ENCODE results near the gene DISC1.
"Not testable (repeated sequence)": the region's sequence is repeated elsewhere in the genome, so short reads cannot be mapped to it uniquely, and the experiment has no call there.

Gene DISC1

GRCh38 chr1:231626535-231626950, at the start of gene DISC1:
DISC1 (plus strand) TSS chr1:231626790; CDS start chr1:231626868, 78 bp downstream.
- DNase-seq (ENCODE audit: low read depth): peak; percentile 34

GRCh38 chr1:231576804-231577718, 49.5 kb upstream of the DISC1 start:
- no peak for DNase-seq (ENCODE audit: low read depth)

GRCh38 chr1:231580874-231581273, 45.7 kb upstream of the DISC1 start:
- no peak for DNase-seq (ENCODE audit: low read depth)

GRCh38 chr1:231581859-231582258, 44.7 kb upstream of the DISC1 start:
- DNase-seq (ENCODE audit: low read depth): no peak

- DNase-seq (ENCODE audit: low read depth): no peak
Observed at GRCh38 chr1:231583376-231583775, 43.2 kb upstream of the DISC1 start.

- DNase-seq (ENCODE audit: low read depth): no peak
Observed at GRCh38 chr1:231584117-231584516, 42.5 kb upstream of the DISC1 start.

GRCh38 chr1:231584921-231585320, 41.7 kb upstream of the DISC1 start:
- DNase-seq (ENCODE audit: low read depth): no peak

- DNase-seq (ENCODE audit: low read depth): no peak
Observed at GRCh38 chr1:231590453-231591198, 36.0 kb upstream of the DISC1 start.

GRCh38 chr1:231591466-231591865, 35.1 kb upstream of the DISC1 start:
- no peak for DNase-seq (ENCODE audit: low read depth)

GRCh38 chr1:231592809-231593208, 33.8 kb upstream of the DISC1 start:
- no peak for DNase-seq (ENCODE audit: low read depth)

- not testable (repeated sequence) for DNase-seq (ENCODE audit: low read depth)
Observed at GRCh38 chr1:231593264-231593663, 33.3 kb upstream of the DISC1 start.

- DNase-seq (ENCODE audit: low read depth): no peak
Observed at GRCh38 chr1:231594123-231594522, 32.5 kb upstream of the DISC1 start.

- DNase-seq (ENCODE audit: low read depth): no peak
Observed at GRCh38 chr1:231594749-231595148, 31.8 kb upstream of the DISC1 start.

GRCh38 chr1:231596337-231596791, 30.2 kb upstream of the DISC1 start:
- no peak for DNase-seq (ENCODE audit: low read depth)

- no peak for DNase-seq (ENCODE audit: low read depth)
Observed at GRCh38 chr1:231597971-231598370, 28.6 kb upstream of the DISC1 start.

GRCh38 chr1:231600458-231600976, 26.1 kb upstream of the DISC1 start:
- DNase-seq (ENCODE audit: low read depth): no peak

- DNase-seq (ENCODE audit: low read depth): no peak
Observed at GRCh38 chr1:231601824-231602672, 24.5 kb upstream of the DISC1 start.

- DNase-seq (ENCODE audit: low read depth): no peak
Observed at GRCh38 chr1:231602673-231602984, 24.0 kb upstream of the DISC1 start.

- no peak for DNase-seq (ENCODE audit: low read depth)
Observed at GRCh38 chr1:231603598-231604275, 22.9 kb upstream of the DISC1 start.

GRCh38 chr1:231604276-231604621, 22.3 kb upstream of the DISC1 start:
- DNase-seq (ENCODE audit: low read depth): no peak
